Endothelial cell of umbilical vein (primary cell): ENCODE results near the gene GLIPR1L2. TPM values are rescaled to one million over a fixed set of nuclear protein-coding genes. Genes with fewer than 3 reads are reported as not detected.

ENCODE experiments used
- BruUV-seq: library from RNA; stranded (reverse); fragments of 400-500 nt; replicated peaks from 2 replicates; lab custom pipeline; 2021; lab: Mats Ljungman, UMichigan
- CTCF ChIA-PET: fragments of 300-600, 350-600 bp; sonication (Branson Sonifier 250); formaldehyde crosslinking; loops from one replicate; lab custom pipeline; 2021; ENCODE audit warnings: antibody characterized with exemption, inconsistent platforms; lab: Charles Lee
- POLR2A ChIA-PET: fragments of 300-600, 350-600 bp; sonication (Branson Sonifier 250); formaldehyde crosslinking; loops from one replicate; lab custom pipeline; 2021; ENCODE audit warnings: antibody characterized with exemption, inconsistent platforms; lab: Charles Lee
- DNase-seq: peaks from one replicate; pipeline ENCODE4 v3.0.0-alpha.2; 2011; ENCODE audit warnings: low read depth, low spot score
- FAIRE-seq: peaks from 2 replicates; lab custom pipeline; 2011; peaks lifted over from hg19 to GRCh38; lab: Jason Lieb, UNC
- H2AFZ ChIP-seq: 2 replicates; pipeline ENCODE4 v1.6.0; 2012; ENCODE audit warnings: low read depth, low read length, control low read depth, inconsistent platforms
- H3K27ac ChIP-seq: 2 replicates; pipeline ENCODE4 v1.5.1; 2011; ENCODE audit warnings: low read depth, mild to moderate bottlenecking, control low read depth, low read length, moderate library complexity; ENCODE audit not compliant: insufficient read depth
- H3K27me3 ChIP-seq, 2 experiments: 2 replicates each; pipeline versions ENCODE4 v1.6.0 to v1.6.1; 2011; ENCODE audit warnings: low read length in 2 of 2, mixed read lengths in 1 of 2; ENCODE audit not compliant: control insufficient read depth in 2 of 2, insufficient read depth in 2 of 2
- H3K36me3 ChIP-seq, 2 experiments: 2 replicates in 1 of 2; 3 replicates in 1 of 2; pipeline ENCODE4 v1.5.1; 2011; ENCODE audit warnings: low read length in 2 of 2, mild to moderate bottlenecking in 1 of 2, moderate library complexity in 1 of 2; ENCODE audit not compliant: control insufficient read depth in 2 of 2, insufficient read depth in 2 of 2; ENCODE audit errors: extremely low read depth in 1 of 2
- H3K4me1 ChIP-seq: 3 replicates; pipeline ENCODE4 v1.5.1; 2011; ENCODE audit warnings: mild to moderate bottlenecking, low read length; ENCODE audit not compliant: control insufficient read depth, insufficient read depth; ENCODE audit errors: extremely low read depth
- H3K4me2 ChIP-seq: 2 replicates; pipeline ENCODE4 v1.6.1; 2011; ENCODE audit warnings: low read length, control low read depth, mixed read lengths; ENCODE audit not compliant: insufficient read depth
- H3K4me3 ChIP-seq, 3 experiments: fragments of 200-600 bp in 1 of 3; sonication (generic), shearing (Covaris generic) in 1 of 3; replicated peaks in 1 of 3; 2 replicates each; pipeline ENCODE4 v1.5.1; 2011 to 2016; ENCODE audit warnings: control low read depth in 3 of 3, low read length in 3 of 3, mild to moderate bottlenecking in 2 of 3, inconsistent platforms in 1 of 3, low read depth in 1 of 3, moderate library complexity in 1 of 3; ENCODE audit not compliant: insufficient read depth in 1 of 3
- H3K79me2 ChIP-seq: 2 replicates; pipeline ENCODE4 v1.6.0; 2012; ENCODE audit warnings: low read length, inconsistent platforms; ENCODE audit not compliant: control insufficient read depth, insufficient read depth
- H3K9ac ChIP-seq: replicated peaks from 2 replicates; pipeline ENCODE3; 2011; ENCODE audit warnings: low read length, control low read depth; ENCODE audit not compliant: insufficient read depth; ENCODE audit errors: extremely low read depth
- H3K9me1 ChIP-seq: replicated peaks from 3 replicates; pipeline ENCODE4 v1.6.0; 2011; ENCODE audit warnings: mild to moderate bottlenecking, low read length; ENCODE audit not compliant: control insufficient read depth, insufficient read depth; ENCODE audit errors: extremely low read depth
- H3K9me3 ChIP-seq: replicated peaks from 2 replicates; pipeline ENCODE4 v1.5.1; 2012; ENCODE audit warnings: low read length, inconsistent platforms; ENCODE audit not compliant: control insufficient read depth, insufficient read depth
- H4K20me1 ChIP-seq: replicated peaks from 2 replicates; pipeline ENCODE3; 2011; ENCODE audit warnings: mild to moderate bottlenecking, low read length; ENCODE audit not compliant: control insufficient read depth, insufficient read depth; ENCODE audit errors: extremely low read depth
- CTCF ChIP-seq, 2 donors: IDR thresholded peaks; 1 replicate in 1 of 2; 2 replicates in 1 of 2; pipeline ENCODE4 v1.5.1; 2011; ENCODE audit warnings: low read length in 2 of 2, mild to moderate bottlenecking in 2 of 2, moderate library complexity in 2 of 2, control low read depth in 1 of 2, inconsistent platforms in 1 of 2, low read depth in 1 of 2; ENCODE audit not compliant: insufficient read depth in 1 of 2; ENCODE audit errors: extremely low read depth in 1 of 2
- EZH2 ChIP-seq: IDR thresholded peaks from 2 replicates; pipeline ENCODE4 v1.6.1; 2012; ENCODE audit warnings: borderline replicate concordance, low read depth, mild to moderate bottlenecking, moderate library complexity, low read length, inconsistent platforms; ENCODE audit not compliant: severe bottlenecking
- FOS ChIP-seq: IDR thresholded peaks from 2 replicates; pipeline ENCODE4 v1.6.1; 2011; ENCODE audit warnings: mild to moderate bottlenecking, low read length, moderate library complexity, borderline replicate concordance; ENCODE audit not compliant: insufficient read depth
- GATA2 ChIP-seq: IDR thresholded peaks from 2 replicates; pipeline ENCODE4 v1.7.0; 2011; ENCODE audit warnings: low read depth, mild to moderate bottlenecking, moderate library complexity, mixed read lengths, low read length; ENCODE audit not compliant: insufficient read length, insufficient read depth
- JUN ChIP-seq: IDR thresholded peaks from 2 replicates; pipeline ENCODE4 v1.6.1; 2011; ENCODE audit warnings: borderline replicate concordance, low read depth; ENCODE audit not compliant: insufficient read length, insufficient read depth
- MAX ChIP-seq: IDR thresholded peaks from 2 replicates; pipeline ENCODE4 v1.6.1; 2011; ENCODE audit not compliant: insufficient read depth, insufficient read length
- MYC ChIP-seq: IDR thresholded peaks from one replicate; pipeline ENCODE4 v1.6.1; 2011; ENCODE audit warnings: mild to moderate bottlenecking, low read depth, low read length
- POLR2A ChIP-seq: IDR thresholded peaks from 2 replicates; pipeline ENCODE4 v1.6.1; 2012; ENCODE audit warnings: low read depth, mild to moderate bottlenecking, control low read depth, low read length
- POLR2AphosphoS5 ChIP-seq: IDR thresholded peaks from 2 replicates; pipeline ENCODE4 v1.6.1; 2012; ENCODE audit warnings: low read depth, mild to moderate bottlenecking, control low read depth, low read length, moderate library complexity; ENCODE audit not compliant: insufficient read depth
- dilution Hi-C: fragments of 300-500 bp; cut with MboI; formaldehyde crosslinking; loops from one replicate; pipeline ENCODE4 v1.15.0; 2019; ENCODE audit warnings: low sequenced_read_pairs; ENCODE audit not compliant: extremely low pct_ligation_motif_present
- intact Hi-C: fragments of 100-400 bp; cut with micrococcal nuclease; formaldehyde crosslinking; loops from one replicate; pipeline ENCODE4 v1.10.0; 2022
- polyA plus RNA-seq, 4 experiments: library from polyadenylated mRNA; depleted of rRNA in 3 of 4; stranded (reverse) in 3 of 4; unstranded in 1 of 4; fragments of >200 nt; gene quantifications; 2 replicates each; pipeline versions ENCODE4 v1.2.1 to v1.2.3, GENCODE V29; 2011 to 2012; ENCODE audit warnings: missing spikeins in 1 of 4
- total RNA-seq: library from RNA; stranded (reverse); gene quantifications from 2 replicates; pipeline ENCODE4 v1.2.3, GENCODE V29; 2021

The GLIPR1L2 gene
- total and polyA plus RNA-seq, 2 donors (not counting 3 experiments of a cell fraction or from before 2014, with no cell fraction given), result 0.07 TPM; not detected in 1

GRCh38 chr12:75404231-75404630, 13.3 kb downstream of the GLIPR1L2 start:
- DNase-seq (no peak), FAIRE-seq (no peak)
- H3K9ac ChIP-seq, result no peak overlapping the region
- H3K4me1 ChIP-seq, result no peaks in the 10 kb centered on the region
- no peaks in the 10 kb centered on the region for H3K27me3 ChIP-seq
- BruUV-seq, result no TSS peak
- H3K9me1 ChIP-seq, result no peaks in the 10 kb centered on the region
- no peak overlapping the region for H3K4me3 ChIP-seq
- H3K36me3 ChIP-seq, result no peaks in the 10 kb centered on the region
- no peak overlapping the region for H2AFZ ChIP-seq
- POLR2A ChIA-PET, result no interaction called here
- CTCF ChIA-PET, result interaction anchor here (1.0 to 1.1 kb wide), 2 partner anchors 13 to 23 kb away, joined by 3 read pairs; partner anchors contain the start of gene GLIPR1L2
- dilution Hi-C loops (no loop called here), intact Hi-C loops (no loop called here)
- TF ChIP-seq MAX, result no peak
- TF ChIP-seq FOS, result no peak
- no peak for TF ChIP-seq JUN
- no peak for TF ChIP-seq POLR2A
- no peak for TF ChIP-seq CTCF (IDR thresholded peaks at IDR 0.05; ENCODE audit: extremely low read depth in 1 of 2, insufficient read depth in 1 of 2, low read depth in 1 of 2, low read length in 2 of 2)
- TF ChIP-seq MYC, result no peak
- TF ChIP-seq POLR2AphosphoS5, result no peak
- no peak for TF ChIP-seq GATA2
- TF ChIP-seq EZH2, result no peak
- no peaks in the 10 kb centered on the region for H3K79me2 ChIP-seq
- no peak overlapping the region for H3K4me2 ChIP-seq
- H3K9me3 ChIP-seq, result no peaks in the 10 kb centered on the region
- no peaks in the 10 kb centered on the region for H4K20me1 ChIP-seq
- no peak overlapping the region for H3K27ac ChIP-seq
